GM06990 (cell line): ENCODE results near the gene MAPKBP1.

Source experiments
- DNase-seq: peaks from one replicate; pipeline ENCODE4 v3.0.0-alpha.2; 2011; ENCODE audit not compliant: insufficient read length; ENCODE audit errors: extremely low read depth
- H3K27me3 ChIP-seq: replicated peaks from 2 replicates; pipeline ENCODE4 v1.6.0; 2011; ENCODE audit warnings: low read length; ENCODE audit not compliant: control insufficient read depth, insufficient read depth
- H3K36me3 ChIP-seq: 2 replicates; pipeline ENCODE4 v1.5.1; 2011; ENCODE audit warnings: low read length; ENCODE audit not compliant: control insufficient read depth, insufficient read depth
- H3K4me3 ChIP-seq: replicated peaks from 2 replicates; pipeline ENCODE4 v1.5.1; 2011; ENCODE audit warnings: low read depth, mild to moderate bottlenecking, control low read depth, low read length
- TF ChIP-seq, protein P1 (sequence below): IDR thresholded peaks from 2 replicates; pipeline ENCODE4 v1.5.1; 2011; ENCODE audit warnings: low read length, control low read depth, mild to moderate bottlenecking, inconsistent platforms; ENCODE audit not compliant: insufficient read depth, poor library complexity, severe bottlenecking

Gene MAPKBP1

DNA sequence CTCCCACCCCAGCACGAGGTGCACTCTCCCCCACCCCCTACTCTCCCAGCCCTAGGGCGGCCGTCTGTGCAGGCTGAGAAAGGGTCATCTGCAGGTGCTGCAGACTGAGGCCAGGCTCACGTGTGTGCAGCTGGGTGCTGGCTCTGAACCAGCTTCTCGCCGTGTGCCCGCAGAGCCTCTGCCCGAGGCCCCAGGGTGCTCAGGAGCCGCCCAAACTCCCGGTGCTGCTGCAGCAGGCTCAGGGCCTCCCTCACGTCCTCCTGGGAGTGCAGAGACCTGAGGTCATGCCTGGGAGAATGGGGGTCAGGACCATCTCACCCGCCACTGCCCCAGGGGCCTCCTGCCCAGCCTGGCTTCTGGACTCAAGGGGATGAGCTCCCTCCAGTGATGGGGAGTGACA is 102.4 kb downstream of the MAPKBP1 start:
- Histone ChIP-seq H3K27me3 (peaks cover 8% of the 10 kb centered on the region), H3K4me3 (no peak overlapping the region), H3K36me3 (no peaks in the 10 kb centered on the region)
- no peak for DNase-seq
- TF ChIP-seq, protein P1, sequence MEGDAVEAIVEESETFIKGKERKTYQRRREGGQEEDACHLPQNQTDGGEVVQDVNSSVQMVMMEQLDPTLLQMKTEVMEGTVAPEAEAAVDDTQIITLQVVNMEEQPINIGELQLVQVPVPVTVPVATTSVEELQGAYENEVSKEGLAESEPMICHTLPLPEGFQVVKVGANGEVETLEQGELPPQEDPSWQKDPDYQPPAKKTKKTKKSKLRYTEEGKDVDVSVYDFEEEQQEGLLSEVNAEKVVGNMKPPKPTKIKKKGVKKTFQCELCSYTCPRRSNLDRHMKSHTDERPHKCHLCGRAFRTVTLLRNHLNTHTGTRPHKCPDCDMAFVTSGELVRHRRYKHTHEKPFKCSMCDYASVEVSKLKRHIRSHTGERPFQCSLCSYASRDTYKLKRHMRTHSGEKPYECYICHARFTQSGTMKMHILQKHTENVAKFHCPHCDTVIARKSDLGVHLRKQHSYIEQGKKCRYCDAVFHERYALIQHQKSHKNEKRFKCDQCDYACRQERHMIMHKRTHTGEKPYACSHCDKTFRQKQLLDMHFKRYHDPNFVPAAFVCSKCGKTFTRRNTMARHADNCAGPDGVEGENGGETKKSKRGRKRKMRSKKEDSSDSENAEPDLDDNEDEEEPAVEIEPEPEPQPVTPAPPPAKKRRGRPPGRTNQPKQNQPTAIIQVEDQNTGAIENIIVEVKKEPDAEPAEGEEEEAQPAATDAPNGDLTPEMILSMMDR, result no peak
